ENCODE results near the gene C22orf42.
"Not testable (repeated sequence)": the region's sequence is repeated elsewhere in the genome, so short reads cannot be mapped to it uniquely, and the experiment has no call there.

Gene C22orf42

DNA sequence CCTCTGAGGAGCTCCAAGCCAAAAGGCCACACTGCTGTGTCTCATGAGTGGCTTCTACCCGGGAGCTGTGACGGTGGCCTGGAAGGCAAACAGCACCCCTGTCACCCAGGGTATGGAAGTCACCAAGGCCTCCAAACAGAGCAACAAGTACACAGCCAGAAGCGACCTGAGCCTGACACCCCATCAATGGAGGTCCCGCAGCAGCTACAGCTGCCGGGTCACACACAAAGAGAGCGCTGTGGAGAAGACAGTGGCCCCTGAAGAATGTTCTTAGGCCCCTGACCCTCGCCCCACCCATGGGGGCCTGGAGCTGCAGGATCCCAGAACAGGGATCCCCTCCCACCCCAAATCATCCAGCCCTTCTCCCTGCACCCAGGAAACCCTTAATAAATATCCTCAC, 40.9 kb upstream of the C22orf42 start:
- no peaks in the 10 kb centered on the region for H3K27me3 ChIP-seq (ENCODE audit: insufficient read depth, low read length)
- H3K9me3 ChIP-seq (ENCODE audit: low read length): no peaks in the 10 kb centered on the region
- H3K9me2 ChIP-seq (ENCODE audit: low read depth, low read length): no peaks in the 10 kb centered on the region
- H3K4me2 ChIP-seq (ENCODE audit: low read length): no peak overlapping the region
- no peaks in the 10 kb centered on the region for H3K4me1 ChIP-seq (ENCODE audit: insufficient read depth, low read length, severe bottlenecking)
- H3K79me2 ChIP-seq (ENCODE audit: insufficient read depth, low read length): no peaks in the 10 kb centered on the region
- no peak overlapping the region for H3K27ac ChIP-seq (ENCODE audit: low read depth, low read length, poor library complexity, severe bottlenecking)
- no peaks in the 10 kb centered on the region for H4K20me1 ChIP-seq (ENCODE audit: insufficient read depth, low read length)
- no peaks in the 10 kb centered on the region for H3K36me3 ChIP-seq (ENCODE audit: insufficient read depth, low read length)
- no peaks in the 10 kb centered on the region for H3F3A ChIP-seq (ENCODE audit: insufficient read depth, low read length)
- no peak overlapping the region for H3K4me3 ChIP-seq (ENCODE audit: low read depth, low read length, poor library complexity, severe bottlenecking)
- TF ChIP-seq EZH2 (IDR thresholded peaks at IDR 0.05; ENCODE audit: borderline replicate concordance, low read length) (no peak), CTCF (IDR thresholded peaks at IDR 0.05; ENCODE audit: low read length) (no peak)
- no peak overlapping the region for H2AFZ ChIP-seq (ENCODE audit: low read length)
- H3K9ac ChIP-seq (ENCODE audit: low read length): no peak overlapping the region

GRCh38 chr22:32199341-32199740, 40.2 kb upstream of the C22orf42 start:
- Histone ChIP-seq H3K9ac (ENCODE audit: low read length) (no peak overlapping the region), H3K4me3 (ENCODE audit: low read depth, low read length, poor library complexity, severe bottlenecking) (no peak overlapping the region), H3K4me2 (ENCODE audit: low read length) (no peak overlapping the region), H3K9me3 (ENCODE audit: low read length) (no peaks in the 10 kb centered on the region), H3K27ac (ENCODE audit: low read depth, low read length, poor library complexity, severe bottlenecking) (no peak overlapping the region), H2AFZ (ENCODE audit: low read length) (no peak overlapping the region), H3F3A (ENCODE audit: insufficient read depth, low read length) (no peaks in the 10 kb centered on the region), H3K9me2 (ENCODE audit: low read depth, low read length) (no peaks in the 10 kb centered on the region), H3K4me1 (ENCODE audit: insufficient read depth, low read length, severe bottlenecking) (no peaks in the 10 kb centered on the region), H3K27me3 (ENCODE audit: insufficient read depth, low read length) (no peaks in the 10 kb centered on the region), H4K20me1 (ENCODE audit: insufficient read depth, low read length) (no peaks in the 10 kb centered on the region), H3K36me3 (ENCODE audit: insufficient read depth, low read length) (no peaks in the 10 kb centered on the region), H3K79me2 (ENCODE audit: insufficient read depth, low read length) (no peaks in the 10 kb centered on the region)
- TF ChIP-seq EZH2 (IDR thresholded peaks at IDR 0.05; ENCODE audit: borderline replicate concordance, low read length) (no peak), CTCF (IDR thresholded peaks at IDR 0.05; ENCODE audit: low read length) (no peak)

DNA sequence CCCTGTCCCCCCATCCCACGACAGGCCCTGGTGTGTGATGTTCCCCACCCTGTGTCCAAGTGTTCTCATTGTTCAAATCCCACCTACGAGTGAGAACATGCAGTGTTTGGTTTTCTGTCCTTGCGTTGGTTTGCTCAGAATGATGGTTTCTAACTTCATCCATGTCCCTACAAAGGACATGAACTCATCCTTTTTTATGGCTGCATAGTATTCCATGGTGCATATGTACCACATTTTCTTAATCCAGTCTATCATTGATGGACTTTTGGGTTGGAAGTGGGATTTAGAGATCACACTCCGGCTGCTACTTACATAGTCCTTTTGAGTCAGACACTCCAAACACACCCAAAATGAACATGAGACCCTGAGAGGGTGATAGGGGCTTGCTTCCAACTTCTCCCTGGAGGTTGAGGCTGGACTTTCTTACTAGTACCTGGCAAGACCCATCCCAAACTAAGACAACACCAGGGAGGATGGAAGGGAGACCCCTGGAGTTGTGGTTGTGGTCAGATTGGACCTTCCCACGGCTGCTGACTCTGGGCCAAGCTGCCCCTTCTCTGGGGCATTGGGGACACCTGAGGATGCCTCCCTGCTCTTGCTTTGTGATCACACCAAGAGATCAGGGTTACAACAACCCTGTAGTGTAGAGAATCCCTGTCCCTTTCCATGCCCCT, 38.6 kb upstream of the C22orf42 start:
- H3F3A ChIP-seq (ENCODE audit: insufficient read depth, low read length); H3K27me3 ChIP-seq (ENCODE audit: insufficient read depth, low read length); H3K9ac ChIP-seq (ENCODE audit: low read length); H3K4me3 ChIP-seq (ENCODE audit: low read depth, low read length, poor library complexity, severe bottlenecking); H3K9me3 ChIP-seq (ENCODE audit: low read length); H3K9me2 ChIP-seq (ENCODE audit: low read depth, low read length); H3K79me2 ChIP-seq (ENCODE audit: insufficient read depth, low read length); H2AFZ ChIP-seq (ENCODE audit: low read length); H3K36me3 ChIP-seq (ENCODE audit: insufficient read depth, low read length); H4K20me1 ChIP-seq (ENCODE audit: insufficient read depth, low read length); H3K4me2 ChIP-seq (ENCODE audit: low read length); H3K27ac ChIP-seq (ENCODE audit: low read depth, low read length, poor library complexity, severe bottlenecking); H3K4me1 ChIP-seq (ENCODE audit: insufficient read depth, low read length, severe bottlenecking): not testable (repeated sequence)

DNA sequence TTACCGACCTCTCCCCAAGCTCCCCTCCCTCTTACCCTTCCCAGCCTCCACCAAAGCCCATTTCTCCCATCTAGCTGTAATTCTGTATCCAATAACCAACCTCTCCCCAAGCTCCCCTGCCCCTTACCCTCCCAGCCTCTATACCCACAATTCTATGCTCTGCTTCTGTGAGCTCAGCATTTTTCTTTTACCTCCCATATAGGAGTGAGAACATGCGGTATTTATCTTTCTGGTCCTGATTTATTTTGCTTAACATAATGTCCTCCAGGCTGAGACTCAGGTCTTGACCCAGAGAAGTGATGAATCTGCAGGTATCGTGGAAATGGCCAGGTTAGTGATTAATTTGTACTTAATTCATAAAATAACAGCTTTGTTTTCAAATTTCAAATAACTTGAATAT, 36.8 kb upstream of the C22orf42 start:
- not testable (repeated sequence) for H2AFZ ChIP-seq (ENCODE audit: low read length); H3K9me2 ChIP-seq (ENCODE audit: low read depth, low read length); H3K9me3 ChIP-seq (ENCODE audit: low read length); H3K9ac ChIP-seq (ENCODE audit: low read length); H3K36me3 ChIP-seq (ENCODE audit: insufficient read depth, low read length); H3F3A ChIP-seq (ENCODE audit: insufficient read depth, low read length); H3K4me3 ChIP-seq (ENCODE audit: low read depth, low read length, poor library complexity, severe bottlenecking); H3K27me3 ChIP-seq (ENCODE audit: insufficient read depth, low read length); H3K27ac ChIP-seq (ENCODE audit: low read depth, low read length, poor library complexity, severe bottlenecking); H4K20me1 ChIP-seq (ENCODE audit: insufficient read depth, low read length); H3K79me2 ChIP-seq (ENCODE audit: insufficient read depth, low read length); H3K4me1 ChIP-seq (ENCODE audit: insufficient read depth, low read length, severe bottlenecking); H3K4me2 ChIP-seq (ENCODE audit: low read length)

- H2AFZ ChIP-seq (ENCODE audit: low read length); H4K20me1 ChIP-seq (ENCODE audit: insufficient read depth, low read length); H3K4me2 ChIP-seq (ENCODE audit: low read length); H3F3A ChIP-seq (ENCODE audit: insufficient read depth, low read length); H3K79me2 ChIP-seq (ENCODE audit: insufficient read depth, low read length); H3K9me2 ChIP-seq (ENCODE audit: low read depth, low read length); H3K27me3 ChIP-seq (ENCODE audit: insufficient read depth, low read length); H3K9ac ChIP-seq (ENCODE audit: low read length); H3K27ac ChIP-seq (ENCODE audit: low read depth, low read length, poor library complexity, severe bottlenecking); H3K9me3 ChIP-seq (ENCODE audit: low read length); H3K4me1 ChIP-seq (ENCODE audit: insufficient read depth, low read length, severe bottlenecking); H3K36me3 ChIP-seq (ENCODE audit: insufficient read depth, low read length); H3K4me3 ChIP-seq (ENCODE audit: low read depth, low read length, poor library complexity, severe bottlenecking): not testable (repeated sequence)
Observed at GRCh38 chr22:32193346-32193745, 34.2 kb upstream of the C22orf42 start.

- not testable (repeated sequence) for H3K27me3 ChIP-seq (ENCODE audit: insufficient read depth, low read length); H2AFZ ChIP-seq (ENCODE audit: low read length); H3K79me2 ChIP-seq (ENCODE audit: insufficient read depth, low read length); H3K4me3 ChIP-seq (ENCODE audit: low read depth, low read length, poor library complexity, severe bottlenecking); H3F3A ChIP-seq (ENCODE audit: insufficient read depth, low read length); H3K36me3 ChIP-seq (ENCODE audit: insufficient read depth, low read length); H3K9me3 ChIP-seq (ENCODE audit: low read length); H3K9me2 ChIP-seq (ENCODE audit: low read depth, low read length); H3K4me1 ChIP-seq (ENCODE audit: insufficient read depth, low read length, severe bottlenecking); H3K27ac ChIP-seq (ENCODE audit: low read depth, low read length, poor library complexity, severe bottlenecking); H3K9ac ChIP-seq (ENCODE audit: low read length); H4K20me1 ChIP-seq (ENCODE audit: insufficient read depth, low read length); H3K4me2 ChIP-seq (ENCODE audit: low read length)
Observed at GRCh38 chr22:32191021-32191420, 31.9 kb upstream of the C22orf42 start.
